Erythroblast (primary cell): ENCODE measurements around the gene PTPN22.

Source experiments
- GATA1 ChIP-seq: IDR thresholded peaks from 2 replicates; pipeline ENCODE4 v1.6.1; 2011; ENCODE audit warnings: low read depth, mild to moderate bottlenecking, control low read depth, low read length, moderate library complexity
- POLR2A ChIP-seq: IDR thresholded peaks from 2 replicates; pipeline ENCODE4 v1.6.1; 2011; ENCODE audit warnings: mild to moderate bottlenecking, low read length

DNA sequence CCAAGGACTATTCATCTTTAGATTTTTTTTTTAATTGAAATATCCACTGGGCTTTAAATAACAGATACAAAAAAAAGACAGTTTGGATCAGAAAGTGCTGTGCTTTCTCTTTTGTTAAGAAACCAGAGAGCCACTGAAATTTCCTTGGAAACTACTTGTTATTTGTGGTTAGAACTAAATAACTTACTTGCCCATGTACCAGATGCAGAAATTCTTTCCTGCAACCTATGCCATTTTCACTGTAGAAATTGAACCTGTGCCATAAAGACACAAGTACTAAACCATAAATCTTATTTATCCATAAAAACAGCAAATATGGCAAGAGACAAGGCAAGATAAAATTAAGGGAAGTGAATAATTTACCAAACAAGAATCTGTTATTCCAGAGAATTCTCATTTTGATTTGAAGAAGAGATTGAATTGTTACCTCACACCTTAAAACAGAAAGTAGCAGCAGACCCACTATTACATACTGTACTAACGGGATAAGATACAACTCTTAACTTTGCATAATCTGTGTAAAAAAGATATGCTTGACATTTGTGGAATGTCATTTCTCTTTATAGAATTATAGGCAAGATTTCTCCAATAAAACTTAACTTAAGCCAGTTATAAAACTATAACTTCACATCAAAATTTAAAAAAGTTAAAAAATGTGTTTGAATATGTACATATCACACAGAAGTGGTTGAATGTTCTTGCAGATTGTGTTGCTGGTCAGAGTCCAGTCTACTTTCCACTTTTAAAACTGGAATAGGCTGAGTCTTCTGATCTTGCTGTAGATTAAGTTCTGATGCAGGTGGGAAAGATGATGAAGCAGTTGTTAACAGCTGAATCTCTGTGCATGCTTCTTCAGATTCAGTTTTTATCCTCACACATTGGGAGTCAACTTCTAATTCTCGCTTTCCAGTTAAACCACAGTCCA, 105.9 kb downstream of the PTPN22 start:
- TF ChIP-seq POLR2A: no peak
- no peak for TF ChIP-seq GATA1
